Body of pancreas (tissue), 4 donors: ENCODE results near the gene MPP4. TPM values are rescaled to one million over a fixed set of nuclear protein-coding genes. Genes with fewer than 3 reads are reported as not detected.

Source experiments
- ATAC-seq: fragments of 150-250 bp; one replicate; pipeline ENCODE4 v1.9.1; 2016
- DNase-seq, 4 donors: peaks; one replicate each; pipeline ENCODE4 v3.0.0-alpha.2; 2019
- H3K27ac ChIP-seq, 4 donors: fragments of 200-600 bp; sonication (generic); 1 replicate in 3 of 4; 2 replicates in 1 of 4; pipeline versions ENCODE4 v1.5.1 to v1.6.1; 2016 to 2019; ENCODE audit warnings: mild to moderate bottlenecking in 1 of 4, mixed read lengths in 1 of 4, moderate library complexity in 1 of 4
- H3K27me3 ChIP-seq, 2 donors: fragments of 200-600 bp; sonication (generic); one replicate each; pipeline ENCODE4 v1.6.0; 2016; ENCODE audit warnings: mild to moderate bottlenecking in 1 of 2
- H3K36me3 ChIP-seq, 2 donors: fragments of 200-600 bp; sonication (generic); replicated peaks in 1 of 2; 2 replicates each; pipeline ENCODE4 v1.5.1; 2016; ENCODE audit warnings: low read depth in 2 of 2; ENCODE audit not compliant: insufficient read depth in 1 of 2
- H3K4me1 ChIP-seq: fragments of 200-600 bp; sonication (generic); one replicate; pipeline ENCODE4 v1.6.0; 2016
- H3K4me3 ChIP-seq, 2 donors: fragments of 200-600 bp; sonication (generic); 1 replicate in 1 of 2; 2 replicates in 1 of 2; pipeline ENCODE4 v1.5.1; 2016 to 2019
- H3K9me3 ChIP-seq, 3 donors: fragments of 200-600 bp; sonication (generic); 1 replicate in 2 of 3; 2 replicates in 1 of 3; pipeline ENCODE4 v1.5.1; 2016
- POLR2A ChIP-seq, 3 donors: fragments of 450-650 bp; IDR thresholded peaks; one replicate each; pipeline ENCODE4 v1.6.1; 2016; ENCODE audit warnings: antibody characterized with exemption in 3 of 3, mild to moderate bottlenecking in 2 of 3
- whole genome bisulfite sequencing, 2 donors: methylation state at CpG; one replicate each; pipeline ENCODE4 v1.1.5; 2017; 5-methylcytosine and 5-hydroxymethylcytosine counted together
- intact Hi-C: fragments of 100-400 bp; cut with DNase I; formaldehyde crosslinking; loops from one replicate; pipeline ENCODE4 v1.15.1; 2023
- total RNA-seq, 2 donors: library from RNA; depleted of rRNA; stranded (reverse); fragments of >200 nt; gene quantifications; one replicate each; pipeline ENCODE4 v1.1.0, GENCODE V29; 2016
- TF ChIP-seq, protein P1 (sequence below), 7 experiments: fragments of 450-650 bp in 4 of 7; fragments of 200-600 bp in 3 of 7; sonication (generic) in 3 of 7; IDR thresholded peaks; one replicate each; pipeline ENCODE4 v1.5.1; 2016 to 2019; ENCODE audit warnings: antibody characterized with exemption in 7 of 7

The MPP4 gene
- total RNA-seq, 2 donors from 2014 or later: not detected

DNA sequence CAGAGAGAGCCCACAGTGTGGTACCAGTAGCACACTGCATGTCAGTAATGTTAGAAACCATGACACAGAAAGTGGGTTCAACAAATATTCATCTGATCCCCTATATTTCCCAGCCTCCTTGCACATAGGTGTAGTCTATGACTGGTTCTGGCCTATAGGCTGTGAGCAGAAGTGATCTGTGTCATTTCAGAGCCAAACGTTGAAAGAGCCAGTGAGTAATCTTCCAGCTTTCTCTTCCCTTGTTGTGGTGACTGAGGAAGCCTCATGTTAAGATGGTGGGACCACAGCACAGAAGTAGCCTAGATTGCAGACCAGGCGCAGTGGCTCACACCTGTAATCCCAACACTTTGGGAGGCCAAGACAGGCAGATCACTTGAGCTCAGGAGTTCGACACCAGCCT lies 59.2 kb downstream of the MPP4 start:
- intact Hi-C loops: no loop called here
- Histone ChIP-seq H3K36me3 (peaks cover 0 to 2% of the 10 kb centered on the region in 2 donors), H3K4me3 (no peak overlapping the region), H3K4me1 (peaks cover 13% of the 10 kb centered on the region), H3K27me3 (no peaks in the 10 kb centered on the region), H3K9me3 (no peaks in the 10 kb centered on the region), H3K27ac (no peak overlapping the region)
- 61 to 76% methylated on average over 2 to 3 of the region's 3 CpGs for WGBS, 2 donors
- no peak for TF ChIP-seq POLR2A (IDR thresholded peaks at IDR 0.05)
- TF ChIP-seq, protein P1, sequence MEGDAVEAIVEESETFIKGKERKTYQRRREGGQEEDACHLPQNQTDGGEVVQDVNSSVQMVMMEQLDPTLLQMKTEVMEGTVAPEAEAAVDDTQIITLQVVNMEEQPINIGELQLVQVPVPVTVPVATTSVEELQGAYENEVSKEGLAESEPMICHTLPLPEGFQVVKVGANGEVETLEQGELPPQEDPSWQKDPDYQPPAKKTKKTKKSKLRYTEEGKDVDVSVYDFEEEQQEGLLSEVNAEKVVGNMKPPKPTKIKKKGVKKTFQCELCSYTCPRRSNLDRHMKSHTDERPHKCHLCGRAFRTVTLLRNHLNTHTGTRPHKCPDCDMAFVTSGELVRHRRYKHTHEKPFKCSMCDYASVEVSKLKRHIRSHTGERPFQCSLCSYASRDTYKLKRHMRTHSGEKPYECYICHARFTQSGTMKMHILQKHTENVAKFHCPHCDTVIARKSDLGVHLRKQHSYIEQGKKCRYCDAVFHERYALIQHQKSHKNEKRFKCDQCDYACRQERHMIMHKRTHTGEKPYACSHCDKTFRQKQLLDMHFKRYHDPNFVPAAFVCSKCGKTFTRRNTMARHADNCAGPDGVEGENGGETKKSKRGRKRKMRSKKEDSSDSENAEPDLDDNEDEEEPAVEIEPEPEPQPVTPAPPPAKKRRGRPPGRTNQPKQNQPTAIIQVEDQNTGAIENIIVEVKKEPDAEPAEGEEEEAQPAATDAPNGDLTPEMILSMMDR (IDR thresholded peaks at IDR 0.05): no peak
- no peak for ATAC-seq
- no peak for DNase-seq

DNA sequence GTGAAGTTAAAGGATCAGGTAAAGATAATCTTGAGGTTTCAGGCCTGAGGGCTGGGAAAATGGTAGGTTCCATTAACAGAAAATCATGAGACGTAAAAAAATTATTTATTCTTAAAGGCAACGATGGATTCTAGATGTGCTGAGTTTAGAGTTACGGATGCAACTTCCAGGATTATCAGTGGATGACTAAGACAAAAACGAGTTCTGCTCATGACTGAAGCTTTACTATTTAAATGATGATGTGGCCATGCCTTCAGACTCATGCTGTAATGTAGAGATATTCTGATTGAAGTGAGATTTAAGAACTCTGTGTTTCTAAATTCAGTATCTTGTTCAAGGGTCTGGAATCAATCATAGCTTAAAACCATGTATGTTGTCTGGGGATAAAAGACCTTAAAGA lies 60.1 kb downstream of the MPP4 start:
- no peak for ATAC-seq
- TF ChIP-seq, protein P1 (IDR thresholded peaks at IDR 0.05): no peak
- no peak for TF ChIP-seq POLR2A (IDR thresholded peaks at IDR 0.05)
- WGBS, 2 donors: 73 to 79% methylated on average over 4 of the region's 4 CpGs

DNA sequence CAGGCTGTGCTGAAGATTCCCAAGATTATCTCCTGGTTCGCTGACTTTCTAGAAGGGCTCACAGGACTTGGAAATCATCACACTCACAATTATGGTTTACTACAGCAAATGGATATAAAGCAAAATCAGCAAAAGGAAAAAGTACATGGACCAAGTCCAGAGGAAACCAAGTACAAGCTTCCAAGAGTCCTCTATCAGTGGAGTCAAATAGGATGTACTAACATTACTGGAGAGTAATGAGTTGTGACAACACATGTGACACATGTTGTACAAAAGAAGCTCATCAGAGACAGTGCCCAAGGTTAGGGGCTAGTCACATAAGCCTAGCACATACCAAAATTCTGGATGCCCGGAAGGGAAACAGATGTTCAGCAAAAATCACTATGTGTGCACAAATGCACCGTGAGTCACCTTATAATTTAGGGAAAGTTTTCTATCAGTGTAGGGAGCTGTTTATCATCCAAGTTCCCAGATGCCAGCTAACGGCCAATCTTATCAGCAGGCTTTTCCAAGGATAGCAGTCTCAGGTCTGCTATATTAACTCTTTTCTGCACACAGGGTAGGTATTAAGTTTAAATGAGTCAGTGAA lies 64.7 kb downstream of the MPP4 start:
- Histone ChIP-seq H3K9me3 (no peaks in the 10 kb centered on the region), H3K4me3 (no peak overlapping the region), H3K27me3 (no peaks in the 10 kb centered on the region), H3K4me1 (no peaks in the 10 kb centered on the region), H3K27ac (no peak overlapping the region), H3K36me3 (peaks cover 0 to 2% of the 10 kb centered on the region in 2 donors)
- ATAC-seq (no peak), DNase-seq (no peak)
- TF ChIP-seq POLR2A (IDR thresholded peaks at IDR 0.05): no peak
- TF ChIP-seq, protein P1 (IDR thresholded peaks at IDR 0.05): no peak
- WGBS, 2 donors: 59 to 70% methylated on average over 4 of the region's 4 CpGs
- intact Hi-C loops: no loop called here

More for the DNA sequence above, 60.1 kb downstream of the MPP4 start:
- intact Hi-C loops: no loop called here
- H3K27ac ChIP-seq: no peak overlapping the region
- H3K36me3 ChIP-seq: peaks cover 0 to 2% of the 10 kb centered on the region in 2 donors
- H3K27me3 ChIP-seq: no peaks in the 10 kb centered on the region
- no peak for DNase-seq
- no peaks in the 10 kb centered on the region for H3K9me3 ChIP-seq
- H3K4me3 ChIP-seq: no peak overlapping the region
- H3K4me1 ChIP-seq: peaks cover 4% of the 10 kb centered on the region

DNA sequence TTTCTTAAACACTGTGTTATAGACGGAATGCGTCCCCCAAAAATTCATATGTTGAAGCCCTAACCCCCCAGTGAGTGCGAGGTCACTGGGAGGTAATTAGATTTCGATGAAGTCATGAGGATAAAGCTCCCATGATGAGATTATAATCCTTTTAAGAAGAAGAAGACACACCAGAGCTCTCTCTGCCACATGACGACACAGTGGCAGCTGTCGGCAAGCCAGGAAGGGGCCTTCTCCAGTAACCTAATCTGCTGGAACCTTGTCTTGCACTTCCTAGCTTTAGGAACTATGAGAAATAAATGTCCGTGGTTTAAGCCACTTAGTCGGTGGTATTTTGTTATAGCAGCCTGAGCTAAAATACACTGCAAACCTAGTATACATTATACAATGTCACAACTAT lies 67.4 kb downstream of the MPP4 start:
- 87 to 91% methylated on average over 8 of the region's 8 CpGs for WGBS, 2 donors
- no peak for ATAC-seq
- intact Hi-C loops: no loop called here

More for the DNA sequence above, 67.4 kb downstream of the MPP4 start:
- no peaks in the 10 kb centered on the region for H3K9me3 ChIP-seq
- TF ChIP-seq, protein P1 (IDR thresholded peaks at IDR 0.05): no peak
- no peak for TF ChIP-seq POLR2A (IDR thresholded peaks at IDR 0.05)
- no peak overlapping the region for H3K4me3 ChIP-seq
- H3K27me3 ChIP-seq: no peaks in the 10 kb centered on the region
- H3K27ac ChIP-seq: no peak overlapping the region
- no peaks in the 10 kb centered on the region for H3K4me1 ChIP-seq
- DNase-seq: no peak
- peaks cover 0 to 2% of the 10 kb centered on the region in 2 donors for H3K36me3 ChIP-seq
